Testis (tissue), 2 donors: ENCODE data around the gene LYRM4.

Source experiments
- CTCF ChIP-seq, 3 experiments: fragments of 450-650 bp in 2 of 3; fragments of 200-600 bp in 1 of 3; sonication (generic) in 1 of 3; IDR thresholded peaks; one replicate each; pipeline ENCODE4 v1.5.1; 2016 to 2019; ENCODE audit warnings: antibody characterized with exemption in 3 of 3, mild to moderate bottlenecking in 2 of 3, moderate library complexity in 1 of 3
- POLR2A ChIP-seq: fragments of 450-650 bp; IDR thresholded peaks from one replicate; pipeline ENCODE4 v1.6.1; 2017; ENCODE audit warnings: antibody characterized with exemption, mild to moderate bottlenecking, moderate library complexity

- no peak for TF ChIP-seq CTCF (IDR thresholded peaks at IDR 0.05)
- no peak for TF ChIP-seq POLR2A
Observed at GRCh38 chr6:5305968-5306626, 45.3 kb upstream of the LYRM4 start.
